Measurements from ENCODE around the gene SEMA4B. TPM values are rescaled to one million over a fixed set of nuclear protein-coding genes. Genes with fewer than 3 reads are reported as not detected.
A peak's percentile ranks its signal among the peaks of the same experiment; 100 is the strongest.

Gene SEMA4B
- total and polyA plus RNA-seq, 10 of the 15 experiments (the other 5 are each of a cell fraction or from before 2014, with no cell fraction given) = 0.87 to 26.0 (median 9.3) TPM

DNA sequence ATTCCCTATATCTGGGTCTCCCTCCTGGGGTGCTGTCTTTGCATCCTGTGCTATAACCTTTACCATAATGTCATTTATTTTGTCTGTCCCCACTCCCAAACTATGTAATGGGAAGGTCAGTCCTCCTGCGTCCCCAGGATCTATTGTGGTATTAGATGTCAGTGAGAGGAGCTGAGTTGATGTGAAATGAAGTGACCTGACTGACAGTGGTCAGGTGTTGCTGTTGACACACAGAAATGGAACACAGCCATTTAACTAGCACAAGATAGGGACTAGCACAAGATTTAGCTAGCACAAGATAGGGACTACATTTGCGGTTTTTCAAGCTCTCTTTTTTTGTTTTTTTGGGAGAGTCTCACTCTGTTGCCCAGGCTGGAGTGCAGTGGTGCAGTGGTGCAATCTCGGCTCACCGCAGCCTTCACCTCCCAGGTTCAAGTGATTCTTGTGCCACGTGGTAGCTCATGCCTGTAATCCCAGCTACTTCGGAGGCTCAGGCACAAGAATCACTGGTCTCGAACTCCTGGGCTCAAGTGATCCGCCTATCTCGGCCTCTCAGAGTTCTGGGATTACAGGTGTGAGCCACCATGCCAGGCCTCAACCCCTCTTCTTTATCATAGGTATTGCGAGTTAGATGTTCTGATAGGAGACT, 69.5 kb downstream of the SEMA4B start:
- in situ Hi-C loops (cut with MboI) = no loop called here
- TF ChIP-seq RFX5 (IDR thresholded peaks at IDR 0.05; ENCODE audit: low read depth, low read length) = no peak
- no peak for TF ChIP-seq EED (IDR thresholded peaks at IDR 0.05; ENCODE audit: low read depth)
- TF ChIP-seq, protein P1, sequence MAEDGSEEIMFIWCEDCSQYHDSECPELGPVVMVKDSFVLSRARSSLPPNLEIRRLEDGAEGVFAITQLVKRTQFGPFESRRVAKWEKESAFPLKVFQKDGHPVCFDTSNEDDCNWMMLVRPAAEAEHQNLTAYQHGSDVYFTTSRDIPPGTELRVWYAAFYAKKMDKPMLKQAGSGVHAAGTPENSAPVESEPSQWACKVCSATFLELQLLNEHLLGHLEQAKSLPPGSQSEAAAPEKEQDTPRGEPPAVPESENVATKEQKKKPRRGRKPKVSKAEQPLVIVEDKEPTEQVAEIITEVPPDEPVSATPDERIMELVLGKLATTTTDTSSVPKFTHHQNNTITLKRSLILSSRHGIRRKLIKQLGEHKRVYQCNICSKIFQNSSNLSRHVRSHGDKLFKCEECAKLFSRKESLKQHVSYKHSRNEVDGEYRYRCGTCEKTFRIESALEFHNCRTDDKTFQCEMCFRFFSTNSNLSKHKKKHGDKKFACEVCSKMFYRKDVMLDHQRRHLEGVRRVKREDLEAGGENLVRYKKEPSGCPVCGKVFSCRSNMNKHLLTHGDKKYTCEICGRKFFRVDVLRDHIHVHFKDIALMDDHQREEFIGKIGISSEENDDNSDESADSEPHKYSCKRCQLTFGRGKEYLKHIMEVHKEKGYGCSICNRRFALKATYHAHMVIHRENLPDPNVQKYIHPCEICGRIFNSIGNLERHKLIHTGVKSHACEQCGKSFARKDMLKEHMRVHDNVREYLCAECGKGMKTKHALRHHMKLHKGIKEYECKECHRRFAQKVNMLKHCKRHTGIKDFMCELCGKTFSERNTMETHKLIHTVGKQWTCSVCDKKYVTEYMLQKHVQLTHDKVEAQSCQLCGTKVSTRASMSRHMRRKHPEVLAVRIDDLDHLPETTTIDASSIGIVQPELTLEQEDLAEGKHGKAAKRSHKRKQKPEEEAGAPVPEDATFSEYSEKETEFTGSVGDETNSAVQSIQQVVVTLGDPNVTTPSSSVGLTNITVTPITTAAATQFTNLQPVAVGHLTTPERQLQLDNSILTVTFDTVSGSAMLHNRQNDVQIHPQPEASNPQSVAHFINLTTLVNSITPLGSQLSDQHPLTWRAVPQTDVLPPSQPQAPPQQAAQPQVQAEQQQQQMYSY (CRISPR knock-in tag; IDR thresholded peaks at IDR 0.05) = no peak
- no peak for TF ChIP-seq IKZF1 (conservative IDR thresholded peaks at IDR 0.05)
- TF ChIP-seq MYC (IDR thresholded peaks at IDR 0.05; ENCODE audit: insufficient read depth, insufficient read length, insufficient replicate concordance, low read length, severe bottlenecking) = no peak
- no peak for TF ChIP-seq ZNF217 (IDR thresholded peaks at IDR 0.05)
- WGBS (ENCODE audit: insufficient coverage, insufficient replicate concordance, low lambda C conversion rate, missing lambda C conversion rate) = 83% methylated on average over 10 of the region's 10 CpGs
- no peaks in the 10 kb centered on the region for H3K9me3 ChIP-seq (replicated peaks; ENCODE audit: control insufficient read depth, insufficient read depth, low read length)
- ChIA-PET SMC1A (ENCODE audit: uncharacterized antibody, unreplicated experiment) (interaction anchor here (0.9 to 2.5 kb wide), 7 partner anchors 11 to 121 kb away, joined by 3 to 11 read pairs (median 3); no protein-coding TSS in a partner anchor), CTCF (interaction anchor here (0.7 to 1.5 kb wide), 6 partner anchors 23 to 266 kb away, joined by 3 to 5 read pairs (median 3); partner anchors contain the start of gene CIB1), RAD21 (ENCODE audit: unreplicated experiment) (interaction anchor here (1.3 kb wide), 1 partner anchor 37 kb away, joined by 3 read pairs; the partner anchor contains the start of genes CIB1 and GDPGP1), POLR2A (interaction anchor here (0.5 to 1.2 kb wide), 2 partner anchors 16 to 21 kb away, joined by 3 read pairs; partner anchors contain the start of gene TTLL13)
- no peak overlapping the region for H3K4me2 ChIP-seq (ENCODE audit: control insufficient read depth, insufficient read depth)
- no peaks in the 10 kb centered on the region for H3K4me1 ChIP-seq (ENCODE audit: control insufficient read depth, insufficient read depth, low read length)
- H3K9ac ChIP-seq (ENCODE audit: control insufficient read depth, insufficient read depth, low read length) = no peak overlapping the region
- H3K79me2 ChIP-seq (ENCODE audit: control insufficient read depth, insufficient read depth, low read length) = peaks cover 37% of the 10 kb centered on the region
- intact Hi-C loops (cut with micrococcal nuclease; ENCODE audit: unreplicated experiment) = no loop called here
- ATAC-seq (no peak), FAIRE-seq (no peak), DNase-seq (ENCODE audit: low read depth, low spot score) (no peak)
- no peaks in the 10 kb centered on the region for H3K27me3 ChIP-seq (replicated peaks in 1 of 2; ENCODE audit: control insufficient read depth in 2 of 2, insufficient read depth in 2 of 2, low read length in 1 of 2)
- peaks cover 2 to 4% of the 10 kb centered on the region in 2 experiments for H3K36me3 ChIP-seq (ENCODE audit: control insufficient read depth in 2 of 2, insufficient read depth in 2 of 2, low read length in 1 of 2)
- no peak overlapping the region for H2AFZ ChIP-seq (ENCODE audit: control insufficient read depth, low read depth, low read length)
- H3K27ac ChIP-seq (ENCODE audit: control insufficient read depth, insufficient read depth) = no peak overlapping the region
- no TSS peak for BruUV-seq (replicated peaks)
- peak overlapping the region; percentile 5; the same call in 1 of the 2 replicates for H3K4me3 ChIP-seq
- H4K20me1 ChIP-seq (ENCODE audit: control insufficient read depth, insufficient read depth) = no peaks in the 10 kb centered on the region
